Neural cell (in vitro differentiated cells): ENCODE measurements around the gene BTBD9.

Experiments
- EP300 ChIP-seq: fragments of 450-650 bp; conservative IDR thresholded peaks from 2 replicates; pipeline ENCODE4 v1.6.1; 2014; ENCODE audit warnings: antibody characterized with exemption, mild to moderate bottlenecking, moderate library complexity; ENCODE audit not compliant: poor library complexity, severe bottlenecking
- POLR2AphosphoS5 ChIP-seq: IDR thresholded peaks from 2 replicates; pipeline ENCODE4 v1.6.1; 2012
- RAD21 ChIP-seq: fragments of 450-650 bp; conservative IDR thresholded peaks from 2 replicates; pipeline ENCODE4 v1.6.1; 2014; ENCODE audit warnings: antibody characterized with exemption, mild to moderate bottlenecking, moderate library complexity
- REST ChIP-seq: IDR thresholded peaks from 2 replicates; pipeline ENCODE4 v1.6.1; 2012; ENCODE audit warnings: borderline replicate concordance
- SMC3 ChIP-seq: fragments of 450-650 bp; conservative IDR thresholded peaks from 2 replicates; pipeline ENCODE4 v1.6.1; 2014; ENCODE audit warnings: antibody characterized with exemption, mild to moderate bottlenecking, moderate library complexity; ENCODE audit not compliant: poor library complexity
- TAF1 ChIP-seq: IDR thresholded peaks from 2 replicates; pipeline ENCODE4 v1.6.1; 2012; ENCODE audit warnings: low read depth
- TF ChIP-seq, protein P1 (sequence below): fragments of 450-650 bp; IDR thresholded peaks from 2 replicates; pipeline ENCODE4 v1.5.1; 2014; ENCODE audit warnings: antibody characterized with exemption, mild to moderate bottlenecking, moderate library complexity; ENCODE audit not compliant: poor library complexity, severe bottlenecking

GRCh38 chr6:38509713-38510112 lies 130.0 kb downstream of the BTBD9 start:
- TF ChIP-seq, protein P1, sequence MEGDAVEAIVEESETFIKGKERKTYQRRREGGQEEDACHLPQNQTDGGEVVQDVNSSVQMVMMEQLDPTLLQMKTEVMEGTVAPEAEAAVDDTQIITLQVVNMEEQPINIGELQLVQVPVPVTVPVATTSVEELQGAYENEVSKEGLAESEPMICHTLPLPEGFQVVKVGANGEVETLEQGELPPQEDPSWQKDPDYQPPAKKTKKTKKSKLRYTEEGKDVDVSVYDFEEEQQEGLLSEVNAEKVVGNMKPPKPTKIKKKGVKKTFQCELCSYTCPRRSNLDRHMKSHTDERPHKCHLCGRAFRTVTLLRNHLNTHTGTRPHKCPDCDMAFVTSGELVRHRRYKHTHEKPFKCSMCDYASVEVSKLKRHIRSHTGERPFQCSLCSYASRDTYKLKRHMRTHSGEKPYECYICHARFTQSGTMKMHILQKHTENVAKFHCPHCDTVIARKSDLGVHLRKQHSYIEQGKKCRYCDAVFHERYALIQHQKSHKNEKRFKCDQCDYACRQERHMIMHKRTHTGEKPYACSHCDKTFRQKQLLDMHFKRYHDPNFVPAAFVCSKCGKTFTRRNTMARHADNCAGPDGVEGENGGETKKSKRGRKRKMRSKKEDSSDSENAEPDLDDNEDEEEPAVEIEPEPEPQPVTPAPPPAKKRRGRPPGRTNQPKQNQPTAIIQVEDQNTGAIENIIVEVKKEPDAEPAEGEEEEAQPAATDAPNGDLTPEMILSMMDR = no peak
- TF ChIP-seq TAF1 (no peak), EP300 (no peak), RAD21 (no peak), SMC3 (no peak), REST (no peak), POLR2AphosphoS5 (no peak)
